HG03575 (cell line): ENCODE results near the gene ATPAF1.
"Not testable (repeated sequence)": the region's sequence is repeated elsewhere in the genome, so short reads cannot be mapped to it uniquely, and the experiment has no call there.

Source experiments
- ATAC-seq: cut with Tn5 transposase; IDR thresholded peaks from one replicate; pipeline ENCODE4 v1.9.1; 2021; ENCODE audit not compliant: unreplicated experiment, insufficient number of reproducible peaks, low FRiP score; ENCODE audit errors: extremely low read depth

ATPAF1 gene

DNA sequence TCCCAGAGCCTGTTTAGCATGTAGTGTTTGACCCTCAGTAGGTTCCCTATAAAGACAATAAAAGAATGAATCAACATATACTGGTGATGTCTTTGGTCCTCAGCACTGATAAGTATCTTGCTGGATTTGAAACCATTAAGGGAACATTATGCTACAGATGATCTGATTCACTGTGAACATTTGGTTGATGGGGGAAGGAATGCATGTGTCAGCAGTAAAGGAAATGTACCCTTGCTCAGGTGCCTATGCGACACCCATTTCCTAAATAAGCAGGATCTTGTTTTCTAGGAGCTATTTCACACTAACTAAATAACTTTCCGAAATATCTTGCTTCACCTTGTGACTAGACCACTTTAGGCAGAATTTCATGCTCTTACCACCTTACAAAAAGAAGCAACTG is 16.5 kb upstream of the ATPAF1 start:
- no peak for ATAC-seq

DNA sequence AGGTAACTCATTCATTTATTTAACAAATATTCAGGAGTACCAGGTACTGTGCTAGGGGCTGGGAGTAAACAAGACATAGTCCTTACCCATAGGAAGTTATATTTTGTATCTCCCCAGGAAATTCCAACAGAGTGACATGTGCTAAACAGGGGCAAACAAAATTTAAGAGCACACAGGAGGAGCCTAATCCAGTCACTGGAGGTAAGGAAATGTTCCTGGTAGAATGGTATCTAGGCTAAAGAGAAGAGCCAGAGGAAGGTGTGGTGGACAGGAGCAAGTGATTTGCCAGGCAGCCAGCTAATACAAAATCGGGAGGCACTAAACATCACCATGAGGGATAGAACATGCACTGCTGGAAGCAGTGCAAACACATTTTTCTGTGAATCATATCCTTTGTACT is 13.9 kb upstream of the ATPAF1 start:
- ATAC-seq: no peak

DNA sequence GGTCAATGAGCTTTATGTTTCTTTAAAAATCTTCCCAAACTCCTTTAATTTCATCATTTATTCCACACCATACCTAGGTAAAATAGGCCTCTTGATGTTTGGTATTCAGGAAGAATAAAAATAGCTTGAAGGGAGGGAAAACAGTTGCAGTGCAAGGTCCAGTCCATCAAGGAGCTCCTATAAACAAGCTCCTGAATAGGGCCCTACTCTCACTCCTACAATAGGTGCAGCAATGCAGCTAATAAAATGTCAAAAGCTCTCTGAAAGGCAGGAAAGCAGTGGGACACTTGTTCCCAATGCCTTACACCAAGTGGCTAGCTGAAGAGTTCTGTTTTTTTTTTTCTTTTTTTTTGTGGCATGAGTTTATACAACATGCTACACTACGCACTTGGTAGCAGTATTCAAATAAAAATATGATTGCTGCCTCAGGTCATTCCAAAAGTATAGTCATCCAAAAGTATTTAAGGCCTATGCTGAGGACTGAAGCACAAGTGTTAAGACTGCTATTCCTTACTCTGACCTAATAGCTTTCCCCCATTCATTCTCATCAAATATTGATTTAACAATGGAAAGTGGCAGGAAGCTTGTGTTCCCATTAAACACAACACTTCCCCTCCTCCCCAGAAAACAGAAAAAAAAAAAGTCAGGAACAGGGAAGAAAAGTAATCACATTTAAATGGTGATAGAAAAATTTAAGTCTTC is 13.3 kb upstream of the ATPAF1 start:
- ATAC-seq: no peak

DNA sequence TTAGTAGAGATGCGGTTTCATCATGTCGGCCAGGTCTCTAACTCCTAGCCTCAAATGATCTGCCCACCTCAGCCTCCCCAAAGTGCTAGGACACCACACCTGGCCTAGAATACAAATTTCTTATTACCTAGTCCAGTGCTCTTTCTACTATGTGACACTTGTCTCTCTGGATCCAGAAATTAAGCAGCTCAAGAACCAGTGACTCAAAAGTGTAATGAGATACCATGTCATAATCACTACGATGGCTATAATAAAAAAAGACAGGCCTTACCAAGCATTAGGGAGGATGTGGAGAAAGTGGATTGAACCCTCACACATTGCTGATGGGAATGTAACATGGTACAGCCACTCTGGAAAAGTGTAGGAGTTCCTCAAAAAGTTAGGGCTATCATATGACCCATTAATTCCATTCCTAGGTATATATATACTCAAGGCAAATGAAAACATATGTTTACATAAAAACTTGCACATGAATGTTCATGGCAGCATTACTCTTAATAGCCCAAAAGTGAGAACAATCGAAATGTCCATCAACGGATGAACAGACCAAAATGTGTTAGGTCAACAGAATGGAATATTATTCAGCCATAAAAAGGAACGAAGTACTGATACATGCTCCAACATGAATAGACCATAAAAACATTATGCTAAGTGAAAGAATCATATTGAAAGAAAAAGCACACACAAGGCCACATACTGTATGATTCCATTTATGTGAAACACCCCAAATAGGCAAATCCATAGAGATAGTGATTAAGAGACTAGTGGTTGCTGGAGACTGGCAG is 11.8 kb upstream of the ATPAF1 start:
- no peak for ATAC-seq

DNA sequence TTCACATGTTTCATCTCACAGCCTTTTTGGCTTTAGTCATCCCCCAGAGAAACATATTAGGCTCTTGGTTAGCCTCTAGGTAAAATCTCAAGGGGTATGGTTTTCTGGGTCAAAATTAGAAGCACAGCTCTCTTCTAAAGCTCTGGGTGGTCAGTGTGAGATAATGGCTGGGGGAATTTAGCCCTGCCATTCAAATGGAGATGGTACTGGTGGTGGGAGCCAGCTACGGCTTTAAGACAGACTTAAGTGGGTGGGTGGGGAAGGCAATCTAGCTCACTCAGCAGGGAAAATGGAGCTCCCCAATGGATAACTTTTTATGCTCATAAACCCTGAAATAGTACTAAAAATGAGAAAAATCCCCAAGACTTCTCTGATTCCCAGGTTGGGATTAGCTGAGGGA is 9.2 kb upstream of the ATPAF1 start:
- no peak for ATAC-seq

DNA sequence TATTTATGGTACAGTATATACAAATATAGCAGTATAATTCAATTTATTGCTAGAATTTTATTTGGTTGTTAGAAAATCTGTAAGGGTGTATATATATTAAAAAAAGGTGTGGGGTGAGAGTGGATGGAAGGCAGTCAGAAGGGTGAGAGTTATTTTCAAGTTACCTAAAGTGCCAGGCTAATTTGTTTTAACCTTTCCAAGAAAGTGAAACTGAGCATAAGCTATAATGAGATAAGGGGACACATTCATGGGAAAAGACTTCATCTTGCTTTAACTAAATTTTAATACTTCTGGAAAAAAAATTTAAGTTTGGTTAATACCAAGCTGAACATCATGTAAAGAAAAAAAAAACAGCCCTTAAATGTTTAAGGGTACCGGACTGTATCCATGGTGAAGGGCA is 8.4 kb upstream of the ATPAF1 start:
- ATAC-seq: no peak

DNA sequence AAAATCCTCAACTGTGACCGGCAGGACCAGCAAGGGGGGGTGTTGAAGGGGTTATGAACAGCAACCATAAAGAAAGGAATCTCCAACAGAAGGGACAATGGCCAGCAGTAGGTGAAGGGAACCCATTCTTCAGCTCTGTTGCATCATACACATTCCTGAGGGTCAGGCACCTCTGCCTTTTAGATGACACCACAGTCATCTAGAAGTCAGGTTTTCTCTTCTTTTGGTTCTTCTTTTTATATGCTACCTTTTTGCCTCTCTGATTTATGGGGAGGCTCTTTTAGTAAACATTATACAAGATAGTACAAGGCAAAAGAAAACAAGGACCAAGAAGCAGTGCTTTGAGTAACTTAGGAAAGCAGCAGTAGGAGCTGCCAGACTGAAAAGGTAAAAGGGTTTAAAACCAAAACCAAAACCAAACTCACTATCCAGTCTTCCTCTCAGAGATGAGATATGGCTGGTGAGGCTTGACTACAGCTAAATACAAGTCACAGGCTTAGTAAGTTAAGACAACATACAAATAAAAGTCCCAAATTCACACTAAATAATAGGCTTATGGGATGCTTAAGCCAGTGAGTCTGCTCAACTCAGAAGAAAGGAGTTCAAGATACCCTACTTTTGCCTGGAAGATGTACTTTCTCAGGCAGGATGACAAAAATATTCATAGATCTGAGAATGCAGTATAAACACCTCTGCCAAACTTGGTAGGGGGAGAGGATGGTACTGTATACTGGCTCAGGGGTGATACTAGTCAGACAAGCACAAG is 7.6 kb upstream of the ATPAF1 start:
- ATAC-seq: no peak

DNA sequence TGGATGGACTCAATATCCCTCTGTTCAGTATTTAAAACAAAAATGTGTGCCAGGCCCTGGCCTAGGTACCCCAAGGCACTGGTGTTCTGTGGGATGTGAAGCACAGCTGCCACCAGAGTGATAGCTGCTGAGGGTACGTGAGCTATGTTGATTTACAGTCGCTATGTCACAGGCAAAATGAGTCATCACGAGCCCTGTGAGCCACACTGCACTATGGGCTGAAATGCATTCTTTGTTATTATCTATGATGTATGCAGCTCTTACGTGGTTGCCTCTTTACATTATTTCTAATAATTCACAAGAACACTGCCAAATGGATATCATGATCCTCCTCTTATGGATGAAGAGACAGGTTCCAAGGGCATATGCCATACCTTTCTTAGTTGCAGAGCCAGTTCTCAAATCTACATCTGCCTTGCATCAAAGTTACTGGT is 5.6 kb upstream of the ATPAF1 start:
- no peak for ATAC-seq

DNA sequence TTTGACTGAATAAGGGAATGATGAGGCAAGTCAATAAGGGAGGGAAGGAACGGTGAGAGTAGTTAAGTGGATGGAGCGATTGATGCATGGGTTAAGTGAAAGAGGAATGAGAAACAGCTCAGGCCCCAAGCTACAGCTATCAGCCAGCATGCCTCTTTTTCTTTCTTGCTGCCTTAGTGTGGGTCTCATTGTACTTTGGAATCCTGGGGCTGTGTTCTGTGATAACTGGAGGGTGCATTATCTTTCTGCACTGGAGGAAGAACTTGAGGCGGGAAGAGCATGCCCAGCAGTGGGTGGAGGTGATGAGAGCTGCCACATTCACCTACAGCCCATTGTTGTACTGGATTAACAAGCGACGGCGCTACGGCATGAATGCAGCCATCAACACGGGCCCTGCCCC is 4.5 kb upstream of the ATPAF1 start:
- no peak for ATAC-seq

DNA sequence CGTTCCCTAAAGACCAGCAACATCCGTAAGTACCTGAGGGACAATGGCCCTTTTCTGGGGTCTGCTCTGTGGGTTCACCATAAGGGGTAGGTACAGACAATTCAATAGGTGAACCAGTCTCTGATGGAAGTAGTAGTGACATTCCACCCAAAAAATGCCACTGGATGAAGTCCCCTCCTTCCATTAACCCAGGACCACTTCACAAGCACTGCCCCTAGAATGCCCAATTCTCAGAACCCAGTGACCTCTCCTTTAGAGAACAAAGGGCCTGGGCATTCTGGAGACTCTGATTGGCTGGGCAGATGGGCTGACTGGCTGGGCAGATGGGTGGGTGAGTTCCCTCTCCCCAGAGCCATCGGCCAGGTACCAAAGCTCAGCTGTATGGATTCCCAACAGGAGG is 3.4 kb upstream of the ATPAF1 start, which contains the start of gene TEX38:
Gene TEX38, plus strand, starts transcription at position 301 of the 400 bp plus-strand sequence. Its CDS starts 81 bp downstream, at position 382.
- no peak for ATAC-seq

DNA sequence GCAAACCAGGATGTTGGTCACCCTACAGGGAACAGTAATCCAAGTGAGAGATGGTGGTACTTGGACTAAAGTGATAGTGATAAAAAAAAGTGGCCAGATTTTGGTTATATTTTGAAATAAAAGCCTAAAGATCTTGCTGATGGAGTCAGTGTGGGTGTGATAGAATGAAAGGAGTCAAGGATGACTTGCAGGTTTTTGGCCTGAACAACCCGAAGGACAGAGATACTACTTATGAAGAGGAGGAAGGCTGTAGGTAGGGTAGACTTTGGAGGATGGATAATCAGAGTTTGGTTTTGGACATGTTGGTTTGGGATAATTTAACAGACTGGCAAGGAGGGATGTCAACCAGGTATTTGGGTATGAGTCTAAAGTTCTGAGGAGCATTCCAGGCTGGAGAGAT is 2.0 kb upstream of the ATPAF1 start:
- no peak for ATAC-seq

DNA sequence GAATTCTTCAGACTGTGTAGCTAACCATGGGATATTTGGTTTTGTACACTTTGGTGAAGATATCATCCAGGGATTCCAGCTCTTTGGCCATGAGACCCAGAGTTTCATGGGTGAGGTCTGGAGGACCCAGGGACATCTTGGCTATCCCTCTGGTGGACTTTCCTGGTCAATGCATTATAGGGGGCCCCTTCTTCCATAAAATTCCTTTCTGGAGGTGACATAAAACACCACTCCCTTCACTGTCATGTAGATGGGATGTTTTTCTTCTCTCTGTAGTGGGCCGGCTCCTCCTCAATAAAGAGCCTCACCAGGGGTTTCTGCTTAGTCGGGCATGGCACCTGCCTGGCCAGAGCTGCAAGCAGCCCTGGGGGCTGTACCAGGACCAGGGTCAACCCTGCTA is 2.2 kb downstream of the ATPAF1 start:
- no peak for ATAC-seq

DNA sequence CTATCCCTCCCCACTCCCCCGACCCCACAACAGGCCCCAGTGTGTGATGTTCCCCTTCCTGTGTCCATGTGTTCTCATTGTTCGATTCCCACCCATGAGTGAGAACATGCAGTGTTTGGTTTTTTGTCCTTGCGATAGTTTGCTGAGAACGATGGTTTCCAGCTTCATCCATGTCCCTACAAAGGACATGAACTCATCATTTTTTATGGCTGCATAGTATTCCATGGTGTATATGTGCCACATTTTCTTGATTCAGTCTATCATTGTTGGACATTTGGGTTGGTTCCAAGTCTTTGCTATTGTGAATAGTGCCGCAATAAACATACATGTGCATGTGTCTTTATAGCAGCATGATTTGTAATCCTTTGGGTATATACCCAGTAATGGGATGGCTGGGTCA is 5.2 kb downstream of the ATPAF1 start:
- ATAC-seq: not testable (repeated sequence)

DNA sequence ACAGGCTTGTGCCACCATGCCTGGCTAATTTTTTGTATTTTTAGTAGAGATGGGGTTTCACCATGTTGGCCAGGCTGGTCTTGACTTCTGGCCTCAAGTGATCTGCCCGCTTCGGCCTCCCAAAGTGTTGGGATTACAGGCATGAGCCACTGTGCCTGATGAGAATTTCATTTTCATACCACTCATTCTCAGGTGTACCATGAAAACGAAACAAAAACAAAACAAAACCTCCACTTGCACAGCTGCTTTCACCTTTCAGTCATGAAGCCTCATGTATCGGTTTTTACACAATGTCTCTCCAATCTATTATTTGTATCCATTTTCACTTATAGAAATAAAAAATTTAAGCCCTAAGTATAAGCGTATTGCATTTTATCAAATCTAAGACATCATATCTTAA is 8.0 kb downstream of the ATPAF1 start:
- peak; percentile 67 for ATAC-seq

DNA sequence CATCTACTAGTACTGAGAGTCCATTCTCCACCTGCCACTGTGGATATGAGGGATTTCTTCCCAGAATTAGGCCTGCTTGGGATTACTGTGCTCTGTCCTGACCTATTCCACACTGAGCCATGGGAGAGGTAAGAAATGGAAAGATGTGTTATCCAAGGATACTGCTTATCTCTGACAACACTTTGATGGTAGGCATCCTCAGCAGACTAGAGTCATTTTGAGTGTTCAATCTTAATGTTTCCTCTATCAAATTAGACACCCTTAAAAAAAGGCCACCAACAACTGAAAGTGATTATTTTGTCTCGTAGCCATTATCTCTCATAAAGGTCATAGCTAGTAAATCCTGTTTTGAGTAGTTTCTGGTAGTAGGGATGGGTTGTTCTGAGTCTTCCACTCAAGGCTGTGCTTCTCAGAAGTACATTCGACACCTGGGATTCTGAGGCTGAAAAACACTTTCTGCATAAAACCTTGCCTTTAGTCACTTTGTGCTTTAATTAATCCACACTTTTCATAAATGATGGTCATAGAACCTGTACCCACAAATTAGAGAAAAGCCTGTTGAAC is 8.8 kb downstream of the ATPAF1 start:
- no peak for ATAC-seq

DNA sequence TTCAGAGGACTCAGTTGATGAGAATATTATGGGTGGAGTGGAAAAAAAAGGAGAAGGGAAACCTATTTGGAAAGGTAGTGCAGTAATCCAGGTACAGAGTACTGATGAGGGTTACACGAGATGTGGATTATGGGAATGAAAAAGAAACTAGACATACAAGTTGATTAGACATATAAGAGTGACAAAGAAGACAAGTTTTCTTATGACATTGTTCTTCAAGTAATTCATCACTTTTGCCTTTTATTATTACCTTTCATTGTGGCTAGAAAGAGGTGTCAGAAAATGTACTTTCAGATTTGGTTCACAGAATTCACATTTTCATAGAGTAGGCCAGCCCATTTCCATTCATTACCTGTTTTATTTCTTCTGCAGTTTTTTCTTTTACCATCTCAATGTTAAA is 10.4 kb downstream of the ATPAF1 start:
- no peak for ATAC-seq

DNA sequence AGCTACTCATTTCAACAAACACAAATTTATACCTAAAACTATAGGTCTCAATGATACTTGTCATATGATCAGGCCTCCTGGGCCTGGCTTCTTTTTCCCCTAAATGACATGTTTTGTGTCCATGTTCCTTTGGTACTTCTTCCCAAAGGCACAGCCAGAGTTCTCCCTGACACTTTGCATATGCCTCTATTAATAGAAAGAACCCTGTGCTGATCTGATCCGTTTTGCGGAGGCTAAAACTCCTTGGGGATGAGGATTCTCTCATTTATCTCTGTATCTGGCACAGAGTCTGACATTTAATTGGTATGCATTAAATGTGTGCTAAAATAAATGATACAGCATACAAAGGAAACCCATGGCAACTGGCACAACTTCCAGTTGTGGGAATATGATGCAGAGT is 11.5 kb downstream of the ATPAF1 start:
- ATAC-seq: no peak

DNA sequence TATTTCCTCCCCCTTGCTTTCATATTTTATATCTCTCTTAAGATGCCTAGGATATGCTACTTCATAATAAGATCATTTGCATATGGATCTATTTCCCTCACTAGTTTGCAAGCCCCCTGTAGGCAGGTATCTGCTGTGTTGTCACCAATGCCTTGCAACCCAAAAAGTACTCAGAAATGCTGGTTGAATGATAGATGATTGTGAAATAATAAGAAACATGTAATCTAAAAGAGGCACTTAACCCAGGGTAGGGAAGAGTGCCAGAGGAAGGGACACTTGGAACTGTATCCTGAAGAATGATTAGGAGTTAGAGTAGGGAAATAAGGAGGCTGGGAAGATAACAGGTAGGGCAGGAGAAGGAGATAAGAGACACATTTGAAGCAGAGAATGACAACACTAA is 12.3 kb downstream of the ATPAF1 start:
- ATAC-seq: no peak

DNA sequence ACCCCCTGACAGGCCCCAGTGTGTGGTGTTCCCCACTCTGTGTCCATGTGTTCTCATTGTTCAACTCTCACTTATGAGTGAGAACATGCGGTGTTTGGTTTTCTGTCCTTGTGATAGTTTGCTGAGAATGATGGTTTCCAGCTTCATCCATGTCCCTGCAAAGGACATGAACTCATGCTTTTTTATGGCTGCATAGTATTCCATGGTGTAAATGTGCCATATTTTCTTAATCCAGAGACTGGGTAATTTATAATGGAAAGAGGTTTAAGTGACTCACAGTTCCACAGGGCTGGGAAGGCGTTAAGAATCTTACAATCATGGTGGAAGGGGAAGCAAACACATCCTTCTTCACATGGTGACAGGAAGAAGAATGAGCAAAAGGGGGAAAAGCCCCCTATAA is 13.5 kb downstream of the ATPAF1 start:
- not testable (repeated sequence) for ATAC-seq

DNA sequence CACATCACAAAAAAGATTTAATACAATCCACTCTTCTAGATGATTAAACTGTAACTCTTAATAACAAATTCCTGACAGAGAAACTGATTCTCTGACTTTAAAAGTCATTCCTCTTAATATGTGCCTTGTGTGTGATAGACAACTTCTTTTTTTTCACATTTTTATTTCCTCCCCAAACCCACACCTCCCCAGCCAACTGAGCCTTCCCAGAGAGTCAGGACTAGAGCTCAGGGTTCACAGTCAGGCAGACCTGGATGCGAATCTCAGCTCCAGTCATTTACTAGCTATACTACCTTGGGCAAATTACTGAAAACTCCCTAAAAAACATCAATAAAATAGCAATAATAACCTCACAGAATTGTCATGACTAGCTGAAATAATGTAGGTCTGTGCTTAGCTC is 14.2 kb downstream of the ATPAF1 start:
- ATAC-seq: no peak
